GM18861 (cell line): ENCODE measurements around the gene HS3ST5.

ENCODE experiments used
- ATAC-seq: cut with Tn5 transposase; IDR thresholded peaks from one replicate; pipeline ENCODE4 v1.9.1; 2021; ENCODE audit not compliant: unreplicated experiment

HS3ST5 gene

DNA sequence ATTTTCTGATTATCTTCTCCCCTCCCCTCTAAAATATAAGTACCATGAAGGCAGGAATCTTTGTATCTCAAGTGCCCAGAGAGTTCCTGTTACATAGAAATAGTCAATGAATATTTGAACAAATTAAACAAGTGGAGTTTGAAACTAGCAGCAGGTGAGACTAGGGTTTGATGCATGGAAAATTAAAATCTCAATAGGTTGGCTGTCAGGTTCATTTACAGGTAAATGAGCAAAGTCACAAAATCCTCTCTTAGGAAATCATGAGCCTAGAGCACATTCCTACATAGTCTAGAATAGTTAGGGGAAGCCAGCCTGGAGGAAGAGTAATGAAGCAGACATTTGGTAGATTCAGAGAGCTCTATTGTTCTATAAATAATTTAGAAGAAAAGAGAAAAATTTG is 140.4 kb downstream of the HS3ST5 start:
- no peak for ATAC-seq

GRCh38 chr6:114200891-114201290 is 141.9 kb downstream of the HS3ST5 start:
- ATAC-seq = no peak

DNA sequence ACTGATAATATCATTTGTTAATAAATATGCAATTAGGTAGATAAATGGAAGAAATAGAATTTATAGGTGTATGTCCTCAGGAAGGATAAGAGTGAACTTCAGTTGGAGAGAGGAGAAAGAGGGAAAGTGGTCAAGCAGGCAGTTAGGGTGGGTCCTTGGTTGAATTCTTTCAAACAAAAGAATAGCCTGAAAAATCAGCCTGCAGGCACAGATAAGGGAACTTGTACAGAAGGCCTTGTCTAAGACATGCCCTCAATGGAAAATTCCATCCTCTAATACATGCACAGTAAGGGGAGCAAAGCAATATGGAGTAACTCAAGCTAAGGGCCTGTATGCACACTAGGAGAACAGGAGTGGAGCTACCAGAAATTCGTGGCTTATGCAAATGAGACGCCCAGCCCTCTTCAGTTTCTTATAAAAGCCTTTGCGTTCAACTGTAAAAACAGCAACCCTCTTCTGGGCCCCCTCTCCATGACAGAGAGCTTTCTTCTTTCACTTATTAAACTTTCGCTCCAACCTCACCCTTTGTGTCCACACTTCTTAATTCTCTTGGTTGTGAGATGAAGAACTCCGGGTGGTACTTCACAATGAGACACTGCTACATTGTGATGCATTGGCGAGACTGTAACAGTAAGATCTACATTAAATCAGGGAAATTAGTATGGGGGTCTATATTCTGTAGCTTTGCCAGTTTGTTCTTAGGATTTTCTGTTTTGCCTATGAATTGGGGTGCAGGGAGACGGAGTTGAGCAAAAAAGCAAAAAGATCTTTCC is 147.0 kb downstream of the HS3ST5 start:
- ATAC-seq = no peak

DNA sequence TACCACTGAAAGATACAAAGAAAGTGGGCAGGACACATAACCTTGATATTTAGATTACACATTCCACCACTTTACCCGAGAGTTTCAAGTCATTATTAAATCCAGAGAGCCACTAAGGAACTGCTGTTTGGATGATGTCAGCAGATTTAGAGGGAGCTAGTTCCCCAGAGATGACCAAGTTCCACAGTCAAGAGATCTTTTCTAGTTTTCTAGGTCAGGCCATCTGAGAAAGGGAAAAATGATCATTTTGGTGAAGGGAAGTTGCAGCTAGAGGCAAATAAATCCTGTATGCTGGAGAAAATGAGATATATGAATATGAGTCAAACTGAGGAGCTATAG is 147.8 kb downstream of the HS3ST5 start:
- ATAC-seq = no peak

DNA sequence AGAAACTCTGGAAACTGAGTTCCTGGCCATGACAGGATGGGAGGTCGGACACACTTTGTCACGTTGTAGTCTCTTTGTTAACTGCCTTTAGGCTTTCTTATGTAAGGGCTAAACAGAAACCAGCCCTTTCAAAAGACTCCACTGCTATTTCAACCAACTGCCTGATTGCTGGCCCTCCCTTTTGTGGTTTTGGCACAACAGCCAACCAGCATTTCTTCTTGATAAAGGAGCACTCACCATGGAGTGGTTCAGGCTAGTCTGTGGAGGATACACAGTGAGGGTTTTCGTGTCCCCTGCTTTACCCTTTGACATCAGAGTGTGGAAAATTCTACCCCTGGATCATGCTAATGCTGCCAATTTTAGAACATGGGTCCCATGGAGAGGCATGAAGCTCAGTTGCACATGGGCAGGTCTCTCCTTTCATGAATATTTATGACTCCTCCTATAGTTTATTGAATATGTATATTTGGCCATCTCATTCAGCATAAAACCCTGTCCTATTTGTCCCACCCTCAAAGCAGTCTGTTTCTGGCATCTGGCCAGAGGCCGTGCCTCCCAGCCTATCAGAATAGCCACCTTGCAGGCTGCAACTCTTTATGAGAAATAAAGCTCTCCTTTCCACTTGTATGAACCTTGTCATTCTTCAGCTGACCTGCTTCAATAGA is 148.3 kb downstream of the HS3ST5 start:
- ATAC-seq = no peak

- no peak for ATAC-seq
Observed at GRCh38 chr6:114187563-114187962, 155.3 kb downstream of the HS3ST5 start.

DNA sequence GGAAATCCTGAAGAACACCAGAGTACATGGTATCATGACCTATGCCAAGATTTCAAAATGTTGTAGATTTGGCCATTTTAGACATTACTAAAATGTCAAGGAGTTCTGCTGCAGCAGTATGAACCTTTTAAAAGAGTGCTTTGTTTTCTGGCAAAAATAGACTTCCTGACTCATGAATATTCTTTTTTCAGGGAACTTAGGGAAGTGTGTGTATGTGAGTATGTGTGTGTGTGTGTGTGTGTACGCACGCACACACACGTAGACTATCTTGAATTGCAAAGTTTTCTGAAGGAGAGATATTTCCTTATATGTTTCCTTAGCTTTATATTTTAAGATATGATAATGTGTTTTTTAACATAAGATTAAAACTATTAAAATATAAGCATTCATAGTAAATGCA is 161.2 kb downstream of the HS3ST5 start:
- ATAC-seq = no peak

DNA sequence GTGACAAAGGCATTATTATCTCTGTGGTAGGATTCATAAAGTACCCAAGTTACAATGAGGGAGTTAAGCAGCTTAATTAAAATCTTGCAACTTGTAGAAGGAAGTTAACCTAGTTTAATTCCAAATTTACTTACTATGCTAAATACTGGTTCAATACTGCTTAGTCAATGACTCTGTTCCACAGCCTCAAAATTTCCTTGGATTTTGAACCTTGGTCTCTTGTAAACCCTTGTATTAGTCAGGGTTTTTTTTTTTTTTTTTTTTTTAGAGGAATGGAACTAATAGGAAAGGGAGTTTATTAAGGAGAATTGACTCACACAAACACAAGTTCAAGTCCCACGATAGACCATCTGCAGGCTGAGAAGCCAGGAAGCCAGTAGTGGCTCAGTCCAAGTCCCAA is 163.4 kb downstream of the HS3ST5 start:
- no peak for ATAC-seq

DNA sequence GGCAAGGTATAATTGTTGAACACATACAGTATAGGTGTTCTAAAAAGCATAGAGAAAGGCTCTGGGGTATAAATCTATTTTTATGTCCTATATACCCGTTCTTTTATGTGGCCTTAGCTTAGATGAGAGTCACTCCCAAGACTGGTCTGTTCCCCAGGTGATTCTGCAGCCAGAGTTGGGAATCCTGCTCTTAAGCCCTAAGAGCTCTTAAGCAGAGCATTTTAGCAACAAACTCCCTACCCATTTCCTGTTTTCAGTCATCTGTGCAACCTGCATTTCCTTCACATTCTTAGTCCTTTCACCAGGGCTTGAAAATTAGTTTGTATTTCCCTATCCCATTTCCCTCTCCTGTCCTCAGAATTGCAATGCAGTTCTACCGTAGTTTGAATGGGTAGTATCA is 166.1 kb downstream of the HS3ST5 start:
- ATAC-seq = no peak

DNA sequence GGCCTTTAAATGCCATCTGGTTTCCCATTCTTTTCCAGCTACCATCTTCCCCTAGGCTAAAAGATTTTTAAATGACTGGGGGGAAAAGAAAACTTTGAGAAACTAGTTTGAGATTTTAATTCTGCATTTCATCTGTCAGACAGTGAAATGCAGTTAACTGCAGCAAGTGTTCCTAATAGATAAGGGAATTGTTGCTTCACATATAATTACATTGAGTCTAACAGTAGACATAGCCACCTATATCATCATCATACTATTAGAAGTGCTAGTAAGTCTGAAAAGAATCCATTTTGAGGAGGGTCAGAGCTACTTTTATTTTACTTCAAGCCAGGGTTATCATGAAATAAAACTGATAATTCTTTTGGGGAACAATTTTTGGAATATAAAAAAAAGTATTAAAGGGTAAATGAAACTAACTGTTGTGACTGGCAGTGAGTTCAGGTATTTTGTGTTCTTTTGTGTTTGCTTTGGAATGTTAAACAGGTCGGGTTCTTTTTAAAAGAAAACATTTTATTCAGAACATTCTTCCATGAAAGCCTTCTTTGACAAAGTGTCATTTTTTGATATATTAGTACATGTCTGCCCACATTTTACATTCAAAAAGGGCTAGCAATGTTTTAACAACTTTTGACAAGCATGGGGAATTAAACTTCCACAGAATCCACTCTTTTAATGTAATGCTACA is 170.1 kb downstream of the HS3ST5 start:
- ATAC-seq = no peak

- no peak for ATAC-seq
Observed at GRCh38 chr6:114171473-114171872, 171.3 kb downstream of the HS3ST5 start.

GRCh38 chr6:114170958-114171387 is 171.8 kb downstream of the HS3ST5 start:
- ATAC-seq = no peak

GRCh38 chr6:114170372-114170771 is 172.5 kb downstream of the HS3ST5 start:
- ATAC-seq = no peak

DNA sequence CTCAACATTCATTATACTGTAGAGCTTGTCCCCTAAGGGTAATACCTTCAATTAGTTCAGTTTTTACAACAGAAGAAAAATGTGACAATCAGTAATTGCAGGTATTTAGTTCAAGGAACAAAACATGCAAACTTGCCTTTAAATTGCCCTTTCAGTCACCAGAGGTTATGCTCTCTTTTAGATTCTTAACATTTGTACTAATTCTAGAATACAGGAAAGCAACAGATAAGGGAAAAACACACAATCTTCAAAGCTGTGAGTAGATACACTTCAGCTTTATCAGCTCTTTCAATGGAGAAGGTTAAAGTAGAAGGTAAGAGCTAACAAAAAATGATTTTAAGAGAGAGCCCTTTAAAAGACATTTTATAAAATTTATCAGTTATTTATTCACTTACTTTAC is 173.1 kb downstream of the HS3ST5 start:
- no peak for ATAC-seq

DNA sequence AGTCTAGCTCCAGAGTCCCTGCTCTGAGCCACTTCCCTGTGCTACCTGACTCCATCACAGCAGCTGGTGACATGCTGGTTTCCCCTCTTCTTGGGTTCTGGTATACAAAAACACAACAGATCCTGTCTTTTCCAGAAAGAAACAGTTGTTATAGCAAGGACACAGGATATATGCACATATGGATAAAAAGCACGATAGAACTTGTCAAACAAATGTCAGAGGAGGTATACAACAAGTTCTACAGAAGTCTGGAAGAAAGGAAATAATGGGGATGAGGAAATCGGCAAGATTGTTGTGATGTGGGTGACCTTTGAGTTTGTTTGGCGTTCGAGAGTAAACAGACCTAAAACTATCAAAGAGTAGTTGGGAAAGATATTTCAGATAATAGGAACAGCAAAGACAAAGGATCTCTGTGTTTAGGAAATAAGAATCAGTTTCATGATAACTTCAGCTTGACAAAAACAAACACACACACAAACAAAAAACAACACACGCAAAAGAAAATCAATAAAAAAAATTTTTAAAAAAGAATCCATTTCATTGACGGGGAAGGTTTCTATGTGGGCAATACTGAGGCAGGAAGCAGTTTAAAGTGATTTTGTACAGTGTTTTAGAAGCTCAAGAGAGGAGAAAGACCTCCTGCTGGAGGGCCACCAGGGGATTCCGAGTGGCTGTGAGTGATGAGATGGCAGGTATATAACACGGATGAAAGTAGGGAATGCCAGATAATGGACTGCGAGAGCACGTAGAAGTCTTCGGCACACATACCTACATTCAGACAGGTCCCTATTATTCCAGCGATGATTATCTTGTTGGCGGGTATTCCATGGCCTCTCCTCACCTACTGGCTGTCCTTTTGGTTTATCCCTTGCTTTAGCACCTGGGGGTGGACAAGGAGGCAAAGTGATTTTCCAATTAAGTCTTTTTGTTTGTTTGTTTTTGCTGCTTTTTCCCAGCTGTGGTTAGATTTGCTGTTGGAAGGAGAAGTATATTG is 174.9 kb downstream of the HS3ST5 start:
- no peak for ATAC-seq

GRCh38 chr6:114164207-114164606 is 178.6 kb downstream of the HS3ST5 start:
- no peak for ATAC-seq

DNA sequence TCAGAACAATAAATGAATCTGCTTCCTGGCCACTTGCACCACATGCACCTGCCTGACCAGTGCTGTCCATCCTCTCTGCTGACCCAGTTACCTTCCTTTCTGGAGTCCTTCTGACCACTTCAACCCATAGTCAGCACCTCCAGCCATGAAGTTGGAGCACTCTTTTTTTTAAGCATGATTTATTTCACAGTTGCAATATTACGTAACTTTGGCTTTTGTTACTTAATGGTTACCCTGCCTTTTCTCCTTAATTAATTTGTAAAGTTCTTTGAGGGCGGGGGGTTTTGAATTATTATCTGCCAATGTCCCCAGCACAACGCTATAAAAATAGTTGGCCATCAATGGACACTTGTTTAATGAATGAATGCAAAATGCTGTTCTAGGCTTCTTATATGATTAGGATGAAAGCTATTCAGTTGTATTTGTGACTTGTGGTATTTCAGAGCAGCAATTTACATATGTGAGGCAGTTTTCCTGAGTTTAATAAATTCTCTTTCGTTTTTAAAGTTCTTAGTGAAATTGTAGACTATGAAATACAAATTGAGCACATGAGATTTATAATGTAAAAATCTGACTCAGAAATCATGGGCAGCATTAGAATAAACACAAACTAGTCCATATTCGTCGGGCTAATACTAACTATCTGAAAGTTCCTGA is 180.0 kb downstream of the HS3ST5 start:
- no peak for ATAC-seq

DNA sequence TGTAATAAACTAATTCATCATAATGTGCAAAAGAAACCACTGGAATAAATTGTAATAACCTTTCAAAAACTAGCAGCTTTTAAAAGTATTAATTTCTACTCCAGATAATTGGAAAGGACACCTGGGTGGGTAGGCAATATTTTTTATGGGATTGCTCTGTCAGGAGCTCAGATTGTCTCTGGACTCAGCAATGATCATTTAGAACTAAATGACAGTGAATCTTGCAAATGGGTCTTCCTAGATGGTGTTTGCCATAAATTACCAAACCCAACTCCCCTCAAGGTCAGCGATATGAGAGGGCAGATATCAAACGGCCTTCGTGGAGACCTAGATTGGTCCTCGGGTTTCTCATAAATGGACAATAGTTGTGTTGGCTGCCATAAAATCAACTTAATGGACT is 181.9 kb downstream of the HS3ST5 start:
- ATAC-seq = no peak

DNA sequence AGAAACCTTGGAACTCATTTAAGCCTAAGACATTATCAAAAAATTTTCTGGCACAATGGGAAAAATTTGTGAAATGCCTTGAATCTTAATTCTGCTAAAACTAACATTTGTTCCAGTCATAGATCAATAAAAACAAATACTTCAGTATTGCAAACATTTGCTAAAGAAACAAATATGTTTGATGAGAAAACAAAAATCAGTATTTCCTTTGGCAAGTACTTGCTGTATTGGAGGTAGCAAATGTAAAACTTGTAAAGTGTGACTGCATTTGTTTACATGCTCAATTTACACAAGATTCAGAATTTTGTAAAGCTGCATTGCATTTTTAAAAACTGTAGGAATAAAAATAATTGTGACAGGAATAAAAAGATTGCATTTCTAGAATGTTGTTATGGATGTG is 183.1 kb downstream of the HS3ST5 start:
- no peak for ATAC-seq

GRCh38 chr6:114158838-114159694 is 183.8 kb downstream of the HS3ST5 start:
- no peak for ATAC-seq
